Ishikawa (cell line): ENCODE data around the gene SMG7.
A peak's percentile ranks its signal among the peaks of the same experiment; 100 is the strongest.

Experiments used
- CEBPB ChIP-seq: IDR thresholded peaks from 2 replicates; pipeline ENCODE4 v1.6.1; 2012
- CREB1 ChIP-seq: IDR thresholded peaks from 2 replicates; pipeline ENCODE4 v1.6.1; 2012; ENCODE audit warnings: low read depth
- EGR1 ChIP-seq: IDR thresholded peaks from 2 replicates; pipeline ENCODE4 v1.6.1; 2012
- EP300 ChIP-seq: IDR thresholded peaks from 2 replicates; pipeline ENCODE4 v1.6.1; 2012; ENCODE audit warnings: borderline replicate concordance
- FOXM1 ChIP-seq: IDR thresholded peaks from 2 replicates; pipeline ENCODE4 v1.6.1; 2012; ENCODE audit warnings: low read depth, borderline replicate concordance
- NFIC ChIP-seq: IDR thresholded peaks from 2 replicates; pipeline ENCODE4 v1.6.1; 2012
- RAD21 ChIP-seq: IDR thresholded peaks from 2 replicates; pipeline ENCODE4 v1.6.1; 2012; ENCODE audit warnings: low read depth
- REST ChIP-seq: IDR thresholded peaks from 2 replicates; pipeline ENCODE4 v1.6.1; 2012; ENCODE audit warnings: low read depth, mild to moderate bottlenecking
- TAF1 ChIP-seq: IDR thresholded peaks from 2 replicates; pipeline ENCODE4 v1.6.1; 2012; ENCODE audit warnings: low read depth, mild to moderate bottlenecking
- TCF12 ChIP-seq: IDR thresholded peaks from 2 replicates; pipeline ENCODE4 v1.6.1; 2012; ENCODE audit warnings: low read depth
- TEAD4 ChIP-seq: IDR thresholded peaks from 2 replicates; pipeline ENCODE4 v1.6.1; 2012
- USF1 ChIP-seq: IDR thresholded peaks from 2 replicates; pipeline ENCODE4 v1.6.1; 2012
- YY1 ChIP-seq: IDR thresholded peaks from 2 replicates; pipeline ENCODE4 v1.6.1; 2012; ENCODE audit warnings: low read depth
- ZBTB7A ChIP-seq: IDR thresholded peaks from 2 replicates; pipeline ENCODE4 v1.6.1; 2012; ENCODE audit warnings: low read depth
- TF ChIP-seq, protein P1 (sequence below): IDR thresholded peaks from 2 replicates; pipeline ENCODE4 v1.6.1; 2012

Gene SMG7

DNA sequence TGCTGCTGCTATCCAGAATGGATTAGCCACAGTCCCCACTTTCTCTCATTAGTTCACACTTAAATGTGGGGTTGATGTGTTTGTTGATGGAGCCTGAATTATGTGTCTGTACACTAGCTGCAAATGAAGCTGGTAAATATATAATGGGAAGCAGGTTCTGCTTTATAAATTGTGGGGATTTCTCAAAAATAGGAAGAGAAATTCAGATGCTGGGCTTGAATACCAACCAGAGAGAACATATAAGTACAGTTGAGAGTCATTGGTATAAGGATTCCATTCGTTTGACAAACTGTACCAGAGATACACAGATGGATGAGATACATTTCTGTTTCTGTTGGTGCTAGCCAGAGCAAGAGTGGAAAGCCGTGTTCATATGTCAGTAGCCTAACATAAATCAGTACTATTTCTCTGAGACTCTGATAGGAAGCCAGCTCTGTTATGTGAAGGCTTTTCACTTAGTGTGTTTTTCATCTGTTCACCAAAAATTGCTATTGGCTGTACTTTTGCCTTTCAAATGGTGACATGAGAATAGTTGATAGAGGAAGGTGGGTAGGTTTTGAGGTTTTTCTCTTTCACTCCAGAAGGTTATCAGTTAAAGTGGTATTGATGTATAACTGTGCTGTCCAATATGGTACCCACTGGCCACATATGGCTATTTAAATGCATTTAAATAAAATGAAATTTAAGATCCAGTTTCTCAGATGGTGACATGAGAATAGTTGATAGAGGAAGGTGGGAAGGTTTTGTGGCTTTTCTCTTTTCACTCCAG is 15.6 kb downstream of the SMG7 start:
- TF ChIP-seq TAF1: no peak
- no peak for TF ChIP-seq REST
- TF ChIP-seq, protein P1, sequence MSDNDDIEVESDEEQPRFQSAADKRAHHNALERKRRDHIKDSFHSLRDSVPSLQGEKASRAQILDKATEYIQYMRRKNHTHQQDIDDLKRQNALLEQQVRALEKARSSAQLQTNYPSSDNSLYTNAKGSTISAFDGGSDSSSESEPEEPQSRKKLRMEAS: no peak
- no peak for TF ChIP-seq NFIC
- no peak for TF ChIP-seq RAD21
- no peak for TF ChIP-seq USF1
- no peak for TF ChIP-seq YY1
- TF ChIP-seq EP300: no peak
- no peak for TF ChIP-seq TCF12

- TF ChIP-seq CREB1 (no peak), EGR1 (no peak)
These were observed 18.6 kb downstream of the SMG7 start for GRCh38 chr1:183490932-183491331.

GRCh38 chr1:183493540-183494245 is 21.4 kb downstream of the SMG7 start:
- TF ChIP-seq ZBTB7A (no peak), CEBPB (peak; percentile 45; the same call in 1 of the 2 replicates), TEAD4 (no peak)
- TF ChIP-seq, protein P1: no peak

- TF ChIP-seq EGR1 (no peak), CEBPB (no peak), CREB1 (no peak), REST (no peak), TCF12 (no peak), NFIC (no peak), EP300 (no peak), YY1 (no peak), RAD21 (no peak), FOXM1 (no peak), USF1 (no peak), ZBTB7A (no peak), TAF1 (no peak)
- TF ChIP-seq, protein P1: no peak
These were observed 23.1 kb downstream of the SMG7 start for GRCh38 chr1:183495420-183495819.

DNA sequence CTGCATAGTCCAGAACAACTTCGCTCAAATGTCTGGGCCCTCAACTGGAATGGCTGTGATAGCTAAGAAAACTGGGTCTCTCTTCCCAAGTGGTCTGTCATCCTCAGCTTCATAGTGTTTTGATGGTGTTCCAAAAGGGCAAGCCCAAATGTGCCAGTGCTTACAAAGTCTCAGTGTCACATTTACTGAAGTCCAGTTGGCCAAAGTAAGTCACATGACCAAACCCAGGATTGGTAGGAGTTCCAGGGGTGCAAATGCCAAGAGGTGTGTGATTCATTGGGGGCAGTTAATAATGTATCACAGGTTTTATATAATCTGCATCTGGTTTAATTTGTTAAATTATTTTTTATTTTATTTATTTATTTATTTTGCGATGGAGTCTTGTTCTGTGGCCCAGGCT is 24.9 kb downstream of the SMG7 start:
- TF ChIP-seq YY1 (no peak), USF1 (peak; percentile 13; the same call in 1 of the 2 replicates)
- TF ChIP-seq, protein P1: no peak
